ENCODE measurements around the gene SNAP91.

The SNAP91 gene

GRCh38 chr6:83536647-83537589 is 172.0 kb downstream of the SNAP91 start:
- Histone ChIP-seq H3K9me3 (no peaks in the 10 kb centered on the region), H3K36me3 (no peaks in the 10 kb centered on the region), H3K27me3 (peaks cover under 1% of the 10 kb centered on the region), H3K4me1 (ENCODE audit: control insufficient read depth in 1 of 2, insufficient read depth in 1 of 2, low read depth in 1 of 2, low read length in 1 of 2) (no peaks in the 10 kb centered on the region), H3K27ac (no peak overlapping the region), H3K4me3 (ENCODE audit: low read depth in 1 of 2, low read length in 1 of 2) (no peak overlapping the region)
- TF ChIP-seq, protein P1, sequence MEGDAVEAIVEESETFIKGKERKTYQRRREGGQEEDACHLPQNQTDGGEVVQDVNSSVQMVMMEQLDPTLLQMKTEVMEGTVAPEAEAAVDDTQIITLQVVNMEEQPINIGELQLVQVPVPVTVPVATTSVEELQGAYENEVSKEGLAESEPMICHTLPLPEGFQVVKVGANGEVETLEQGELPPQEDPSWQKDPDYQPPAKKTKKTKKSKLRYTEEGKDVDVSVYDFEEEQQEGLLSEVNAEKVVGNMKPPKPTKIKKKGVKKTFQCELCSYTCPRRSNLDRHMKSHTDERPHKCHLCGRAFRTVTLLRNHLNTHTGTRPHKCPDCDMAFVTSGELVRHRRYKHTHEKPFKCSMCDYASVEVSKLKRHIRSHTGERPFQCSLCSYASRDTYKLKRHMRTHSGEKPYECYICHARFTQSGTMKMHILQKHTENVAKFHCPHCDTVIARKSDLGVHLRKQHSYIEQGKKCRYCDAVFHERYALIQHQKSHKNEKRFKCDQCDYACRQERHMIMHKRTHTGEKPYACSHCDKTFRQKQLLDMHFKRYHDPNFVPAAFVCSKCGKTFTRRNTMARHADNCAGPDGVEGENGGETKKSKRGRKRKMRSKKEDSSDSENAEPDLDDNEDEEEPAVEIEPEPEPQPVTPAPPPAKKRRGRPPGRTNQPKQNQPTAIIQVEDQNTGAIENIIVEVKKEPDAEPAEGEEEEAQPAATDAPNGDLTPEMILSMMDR (IDR thresholded peaks at IDR 0.05), result no peak

DNA sequence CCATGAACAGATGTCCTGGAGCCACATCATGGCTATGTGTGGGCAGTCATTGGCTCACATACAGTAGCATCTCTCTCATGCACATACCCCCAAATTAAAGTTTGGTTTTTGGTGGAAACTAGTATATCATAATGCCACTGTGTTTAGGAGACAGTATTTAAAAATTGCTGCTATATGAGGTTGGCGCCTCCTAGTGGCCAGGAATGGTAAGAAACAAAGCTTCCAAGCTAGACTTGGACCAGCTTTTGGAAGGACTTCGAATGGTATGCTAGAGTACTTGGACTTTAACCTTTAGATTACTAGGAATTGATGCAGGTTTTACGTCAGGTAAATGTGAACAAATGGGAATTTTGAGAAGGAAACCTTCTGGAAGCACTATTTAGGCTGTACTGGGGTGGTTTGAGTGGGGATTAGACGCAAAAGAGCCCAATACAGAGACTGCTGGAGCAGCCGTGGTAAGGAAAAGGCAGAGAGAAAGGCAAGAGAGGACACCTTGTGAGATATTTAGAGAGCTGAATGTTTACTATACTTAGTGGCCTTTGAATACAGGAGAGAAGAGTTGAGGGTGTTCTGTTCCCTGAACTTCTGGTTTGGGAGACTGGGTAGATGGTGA is 172.8 kb downstream of the SNAP91 start:
- no peak overlapping the region for H3K27ac ChIP-seq
- TF ChIP-seq, protein P1 (IDR thresholded peaks at IDR 0.05), result peak; percentile 64
- no peaks in the 10 kb centered on the region for H3K9me3 ChIP-seq
- H3K4me1 ChIP-seq (ENCODE audit: control insufficient read depth in 1 of 2, insufficient read depth in 1 of 2, low read depth in 1 of 2, low read length in 1 of 2), result no peaks in the 10 kb centered on the region
- H3K36me3 ChIP-seq, result no peaks in the 10 kb centered on the region
- no peak overlapping the region for H3K4me3 ChIP-seq (ENCODE audit: low read depth in 1 of 2, low read length in 1 of 2)
- peaks cover 6% of the 10 kb centered on the region for H3K27me3 ChIP-seq

GRCh38 chr6:83518816-83519480 is 190.0 kb downstream of the SNAP91 start:
- Histone ChIP-seq H3K4me3 (ENCODE audit: low read depth in 1 of 2, low read length in 1 of 2) (no peak overlapping the region), H3K4me1 (ENCODE audit: control insufficient read depth in 1 of 2, insufficient read depth in 1 of 2, low read depth in 1 of 2, low read length in 1 of 2) (no peaks in the 10 kb centered on the region), H3K27me3 (peaks cover 11% of the 10 kb centered on the region), H3K27ac (no peak overlapping the region), H3K36me3 (no peaks in the 10 kb centered on the region), H3K9me3 (no peaks in the 10 kb centered on the region)
- TF ChIP-seq, protein P1 (IDR thresholded peaks at IDR 0.05), result no peak

GRCh38 chr6:83517500-83517899 is 191.4 kb downstream of the SNAP91 start:
- Histone ChIP-seq H3K4me1 (ENCODE audit: control insufficient read depth in 1 of 2, insufficient read depth in 1 of 2, low read depth in 1 of 2, low read length in 1 of 2) (no peaks in the 10 kb centered on the region), H3K27ac (no peak overlapping the region), H3K27me3 (peaks cover 25% of the 10 kb centered on the region), H3K36me3 (no peaks in the 10 kb centered on the region), H3K4me3 (ENCODE audit: low read depth in 1 of 2, low read length in 1 of 2) (no peak overlapping the region), H3K9me3 (no peaks in the 10 kb centered on the region)
- TF ChIP-seq, protein P1 (IDR thresholded peaks at IDR 0.05), result no peak

- no peak overlapping the region for H3K4me3 ChIP-seq (ENCODE audit: low read depth in 1 of 2, low read length in 1 of 2)
- no peak overlapping the region for H3K27ac ChIP-seq
- H3K36me3 ChIP-seq, result no peaks in the 10 kb centered on the region
- no peaks in the 10 kb centered on the region for H3K9me3 ChIP-seq
- TF ChIP-seq, protein P1 (IDR thresholded peaks at IDR 0.05), result no peak
- H3K4me1 ChIP-seq (ENCODE audit: control insufficient read depth in 1 of 2, insufficient read depth in 1 of 2, low read depth in 1 of 2, low read length in 1 of 2), result no peaks in the 10 kb centered on the region
- peaks cover 49% of the 10 kb centered on the region for H3K27me3 ChIP-seq
These were observed 193.9 kb downstream of the SNAP91 start for GRCh38 chr6:83514866-83515466.
